T47D (cell line): ENCODE data around the gene HOXD9.
A peak's percentile ranks its signal among the peaks of the same experiment; 100 is the strongest.

Experiments
- DNase-seq, 2 experiments: peaks; one replicate each; pipeline versions ENCODE4 v3.0.0 to v3.0.0-alpha.2; 2011 to 2012; ENCODE audit warnings: low read depth in 1 of 2, low spot score in 1 of 2
- JUND ChIP-seq: IDR thresholded peaks from 2 replicates; pipeline ENCODE4 v1.6.1; 2012; ENCODE audit warnings: low read depth
- in situ Hi-C: cut with HindIII; loops from 2 replicates; pipeline ENCODE4 v1.10.0; 2016; ENCODE audit warnings: low sequenced_read_pairs, low pct_unique_long_range_greater_than_20kb

The HOXD9 gene

DNA sequence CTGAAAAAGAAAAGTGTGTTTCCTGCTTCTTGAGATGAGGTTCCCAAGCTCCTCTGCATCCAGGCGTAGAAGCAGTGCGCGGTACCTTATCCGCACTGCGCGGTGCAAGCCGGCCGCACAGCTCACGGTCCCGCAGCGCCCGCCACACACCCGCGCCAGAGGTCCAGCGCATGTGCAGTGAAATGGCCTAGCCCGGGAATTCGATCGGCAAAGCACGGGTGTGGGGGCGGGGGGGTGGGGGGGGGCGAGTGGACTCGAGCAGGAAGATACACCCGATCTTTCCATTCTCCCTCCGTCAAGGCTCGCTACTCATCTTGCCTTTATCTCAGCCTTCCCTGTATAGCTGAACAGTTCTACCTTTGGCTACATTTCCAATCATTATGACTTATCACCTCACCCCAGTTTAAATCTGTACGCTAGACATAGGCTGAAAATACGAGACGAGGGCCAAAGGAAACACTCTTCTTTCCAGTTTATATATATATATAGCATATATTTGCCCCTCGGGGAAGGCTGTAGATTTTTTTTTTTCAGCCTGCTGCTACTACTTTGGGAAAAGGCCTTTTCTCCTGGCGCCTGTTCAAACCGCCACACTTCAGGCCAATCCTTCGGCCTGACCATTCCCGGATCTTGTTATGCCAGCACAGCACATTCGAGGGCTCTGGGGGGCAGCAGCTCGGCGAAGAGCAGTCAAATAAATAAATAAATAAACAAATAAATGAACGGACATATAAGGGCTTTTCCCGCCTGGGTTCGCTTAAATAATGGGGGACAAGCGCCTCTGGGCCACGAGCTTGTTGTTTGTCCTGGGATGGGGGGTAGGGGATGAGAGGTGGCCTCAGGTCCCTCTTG is 17.4 kb downstream of the HOXD9 start:
- in situ Hi-C loops: no loop called here
- no peak for TF ChIP-seq JUND
- DNase-seq: no peak

DNA sequence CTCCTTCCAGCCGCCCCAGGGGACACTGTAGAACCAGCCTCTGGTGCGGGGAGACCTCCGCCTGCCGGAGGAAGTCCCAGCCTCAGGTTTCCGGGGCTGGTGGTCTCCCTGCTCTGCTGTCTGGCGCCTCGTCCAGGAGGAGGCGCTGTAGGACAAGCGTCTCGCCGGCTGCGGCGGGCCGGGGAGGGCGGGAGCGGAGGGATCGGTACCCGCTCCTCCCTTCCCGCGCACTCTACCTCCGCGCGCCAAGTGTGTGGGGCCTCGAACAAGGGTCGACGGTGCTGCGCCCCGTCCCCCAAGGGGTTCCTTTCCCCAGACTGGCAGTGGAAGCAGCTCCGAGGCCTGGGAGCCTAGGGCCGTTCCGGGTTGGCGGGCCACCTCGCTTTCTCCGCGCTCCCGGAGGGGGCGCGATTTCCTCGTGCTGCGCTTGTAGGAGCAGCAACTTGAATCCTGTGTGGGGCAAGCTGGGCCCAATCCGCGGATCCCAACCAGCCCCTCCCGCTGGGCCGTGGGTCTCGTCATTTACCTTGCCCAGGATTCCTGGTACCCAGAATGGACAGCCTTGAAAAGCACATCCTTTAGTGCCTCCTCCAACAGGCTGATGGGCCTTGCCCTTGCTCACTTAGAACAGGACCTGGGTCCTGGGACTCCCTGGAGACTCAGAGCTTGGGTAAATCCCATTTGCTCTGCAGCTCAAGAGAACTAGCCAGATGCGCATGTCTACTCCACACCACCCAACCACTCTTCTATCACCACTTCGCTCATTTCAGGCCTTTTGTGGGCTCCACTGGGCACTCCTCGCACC is 18.2 kb downstream of the HOXD9 start:
- TF ChIP-seq JUND: no peak
- DNase-seq: peak; percentile 72 to 92
- in situ Hi-C loops: no loop called here

DNA sequence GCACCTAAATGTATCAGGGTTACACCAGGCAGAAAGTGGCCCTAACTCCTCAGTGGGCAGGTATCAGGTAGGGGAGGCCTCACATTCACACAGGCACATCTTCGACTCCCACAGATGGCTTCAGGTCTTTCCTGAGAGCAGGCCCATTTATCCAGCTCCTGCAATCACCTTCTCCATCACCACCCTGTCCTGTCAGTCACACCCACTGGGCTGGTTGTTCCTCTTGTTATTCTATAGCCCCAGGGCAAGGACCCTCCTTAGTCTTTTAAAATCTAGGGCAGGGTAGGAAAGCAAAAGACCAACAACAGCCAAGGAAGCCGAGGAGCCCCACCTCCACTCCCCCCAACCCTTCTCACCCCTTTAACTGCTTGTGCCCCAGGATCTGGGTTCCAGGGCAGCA is 19.8 kb downstream of the HOXD9 start:
- no peak for DNase-seq
- TF ChIP-seq JUND: no peak
- in situ Hi-C loops: no loop called here

DNA sequence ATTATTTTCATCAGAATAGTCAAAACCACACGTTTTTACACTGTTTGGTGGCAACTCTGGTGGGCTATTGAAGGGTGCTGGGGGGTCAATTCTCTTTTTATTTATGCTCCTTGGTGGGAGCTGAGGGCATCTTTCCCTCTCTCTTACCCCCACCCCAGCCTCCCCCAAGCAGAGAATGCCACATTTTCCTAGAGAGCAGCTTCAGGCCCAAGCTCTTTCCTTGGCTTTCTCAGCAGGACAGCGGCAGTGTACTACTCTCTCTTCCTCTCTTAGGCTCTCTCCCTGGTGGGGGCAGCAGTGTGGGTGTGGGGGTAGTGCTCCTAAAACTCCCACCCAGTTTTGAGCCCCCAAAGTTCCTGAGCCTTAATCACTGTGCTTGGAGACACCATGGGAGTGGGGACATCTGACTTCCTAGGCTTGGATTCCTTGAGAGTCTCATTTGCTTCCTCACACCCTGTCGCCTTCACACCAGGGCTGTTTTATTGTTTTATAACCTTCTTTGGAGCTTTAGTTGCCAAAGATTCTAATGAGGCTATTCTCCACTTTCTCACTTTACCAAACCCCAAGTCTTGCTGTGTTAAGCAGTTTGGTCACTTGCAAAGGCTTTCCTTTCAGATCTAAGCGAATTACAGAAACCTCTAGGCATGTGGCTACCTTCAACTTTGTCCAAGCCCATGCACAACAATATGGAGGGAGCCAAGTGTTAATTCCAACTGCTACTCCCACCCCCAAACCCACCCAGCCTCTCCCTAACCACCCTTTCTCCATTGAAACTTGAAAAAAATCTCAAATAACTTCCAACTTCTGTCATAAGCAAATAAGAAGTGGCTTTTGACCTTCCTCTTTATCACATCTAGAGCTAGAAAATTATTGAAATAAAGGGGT is 22.8 kb downstream of the HOXD9 start:
- DNase-seq: no peak
- TF ChIP-seq JUND: no peak
- in situ Hi-C loops: no loop called here

DNA sequence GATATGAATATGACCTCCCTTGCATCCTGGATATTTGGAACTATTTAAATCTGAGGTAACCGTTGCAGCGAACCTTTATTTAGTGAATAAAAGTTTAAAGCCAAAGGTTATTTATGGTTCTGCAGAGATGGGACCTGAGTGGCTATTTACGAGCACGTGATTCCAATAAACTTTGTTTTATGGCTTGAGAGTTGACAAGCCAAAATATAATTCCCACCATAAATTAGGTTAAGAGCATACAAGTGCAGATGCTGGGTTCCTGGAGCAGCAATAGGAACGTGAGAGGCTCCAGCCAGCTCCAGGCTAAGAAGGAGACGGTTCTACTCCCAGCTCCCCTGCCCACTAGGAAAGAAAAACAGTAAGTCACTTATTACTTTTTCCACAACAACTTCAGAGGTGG is 23.6 kb downstream of the HOXD9 start:
- no peak for TF ChIP-seq JUND
- in situ Hi-C loops: no loop called here
- no peak for DNase-seq

DNA sequence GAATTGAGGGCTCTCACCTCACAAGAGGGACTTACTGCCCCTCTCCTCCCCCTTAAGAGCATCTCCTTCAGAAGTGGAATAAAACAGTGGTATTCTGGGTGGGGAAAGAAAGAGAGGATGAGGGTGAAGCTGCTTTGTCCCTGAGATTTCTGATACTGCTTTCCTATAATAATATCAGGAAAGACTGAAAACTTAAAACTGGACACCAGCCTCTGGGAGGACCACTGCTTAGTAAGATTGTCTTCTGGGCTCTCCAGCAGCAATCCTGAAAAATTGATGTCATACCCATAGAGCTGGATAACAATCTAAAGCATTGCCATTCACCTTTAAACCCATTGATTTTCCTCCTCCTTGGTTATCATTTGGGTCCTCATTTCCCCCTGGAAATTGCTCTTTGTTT is 24.1 kb downstream of the HOXD9 start:
- in situ Hi-C loops: no loop called here
- DNase-seq: no peak

DNA sequence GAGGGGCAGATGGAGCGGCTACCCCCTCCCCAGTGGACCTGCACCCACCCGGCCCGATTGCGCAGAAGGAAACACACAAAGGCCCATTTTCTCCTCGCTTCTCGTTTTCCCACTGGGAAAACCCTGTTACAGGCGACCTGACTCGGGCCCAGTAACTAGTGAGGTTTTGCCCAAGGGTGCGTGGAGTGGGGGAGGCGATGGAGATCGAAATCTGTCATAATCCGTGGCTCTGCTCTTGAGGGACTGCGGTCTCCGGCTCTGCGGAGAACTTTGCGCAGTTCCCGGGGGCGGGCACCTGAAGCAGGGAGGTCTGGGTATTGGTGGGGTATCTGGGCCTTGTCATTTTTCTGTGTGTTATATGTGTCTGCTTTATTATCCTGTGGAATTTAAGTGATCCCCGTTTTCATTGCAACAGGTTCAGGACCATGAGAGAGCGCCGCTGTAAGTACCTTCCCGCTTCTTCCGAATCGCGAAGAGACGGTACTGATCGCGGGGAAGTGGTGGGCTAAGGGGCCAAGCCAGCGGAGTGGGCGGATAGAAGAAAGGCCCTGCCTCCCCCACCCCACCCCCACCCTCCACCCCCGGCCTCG is 24.8 kb downstream of the HOXD9 start:
- in situ Hi-C loops: no loop called here
- TF ChIP-seq JUND: no peak
- no peak for DNase-seq

More for the DNA sequence above, 24.1 kb downstream of the HOXD9 start:
- no peak for TF ChIP-seq JUND

DNA sequence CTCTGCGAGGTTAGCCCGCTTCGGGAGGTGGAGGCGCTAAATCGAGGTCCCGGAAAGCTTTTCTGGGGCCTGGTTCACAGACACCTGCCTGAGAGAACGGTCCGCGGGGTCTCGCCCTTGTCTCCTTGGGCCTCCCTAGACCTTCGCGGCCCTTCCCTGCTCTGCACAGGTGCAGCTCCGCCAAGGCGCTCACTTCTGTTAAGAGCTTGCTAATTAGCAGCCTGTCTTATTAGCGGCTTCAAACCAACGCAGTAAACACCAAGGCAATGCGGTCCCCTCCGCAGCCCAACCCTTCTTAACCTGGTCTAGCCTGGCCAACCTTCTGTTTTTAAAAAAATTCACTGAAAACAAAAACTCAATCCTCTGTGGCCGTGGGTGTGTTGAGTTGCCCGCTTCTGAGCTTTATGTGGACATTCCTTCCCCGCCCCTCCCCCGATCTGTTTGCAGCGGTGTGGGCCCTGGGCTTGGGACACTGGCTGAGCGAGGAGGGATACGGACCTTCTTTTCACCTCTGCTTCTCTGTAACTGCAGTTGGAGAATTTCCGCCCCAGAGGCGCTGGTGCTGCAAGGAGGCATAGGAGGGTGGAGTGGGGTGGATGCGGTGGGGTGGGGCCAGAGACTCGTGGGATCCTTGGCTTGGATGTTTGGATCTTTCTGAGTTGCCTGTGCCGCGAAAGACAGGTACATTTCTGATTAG is 25.4 kb downstream of the HOXD9 start:
- DNase-seq: no peak
- in situ Hi-C loops: no loop called here
- no peak for TF ChIP-seq JUND

DNA sequence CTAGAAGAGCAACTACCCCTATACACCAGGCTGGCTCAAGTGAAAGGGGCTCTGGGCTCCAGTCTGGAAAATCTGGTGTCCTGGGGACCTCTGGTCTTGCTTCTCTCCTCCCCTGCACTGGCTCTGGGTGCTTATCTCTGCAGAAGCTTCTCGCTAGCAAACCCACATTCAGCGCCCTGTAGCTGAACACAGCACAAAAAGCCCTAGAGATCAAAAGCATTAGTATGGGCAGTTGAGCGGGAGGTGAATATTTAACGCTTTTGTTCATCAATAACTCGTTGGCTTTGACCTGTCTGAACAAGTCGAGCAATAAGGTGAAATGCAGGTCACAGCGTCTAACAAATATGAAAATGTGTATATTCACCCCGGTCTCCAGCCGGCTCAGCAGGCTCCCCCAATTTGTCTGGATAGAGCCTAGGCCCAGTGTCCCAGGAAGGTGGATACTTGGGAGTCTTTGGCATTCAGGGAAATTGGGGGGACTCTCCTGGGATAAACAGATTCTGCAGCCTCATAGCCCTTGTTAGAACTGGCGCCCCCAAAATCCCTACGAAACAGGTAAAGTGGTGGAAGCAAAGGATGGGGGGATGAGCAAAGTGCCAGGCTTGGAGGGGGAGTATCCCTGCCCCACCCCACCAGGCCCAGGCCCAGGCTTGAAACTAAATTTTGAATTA is 26.4 kb downstream of the HOXD9 start:
- TF ChIP-seq JUND: no peak
- in situ Hi-C loops: no loop called here
- DNase-seq: no peak

DNA sequence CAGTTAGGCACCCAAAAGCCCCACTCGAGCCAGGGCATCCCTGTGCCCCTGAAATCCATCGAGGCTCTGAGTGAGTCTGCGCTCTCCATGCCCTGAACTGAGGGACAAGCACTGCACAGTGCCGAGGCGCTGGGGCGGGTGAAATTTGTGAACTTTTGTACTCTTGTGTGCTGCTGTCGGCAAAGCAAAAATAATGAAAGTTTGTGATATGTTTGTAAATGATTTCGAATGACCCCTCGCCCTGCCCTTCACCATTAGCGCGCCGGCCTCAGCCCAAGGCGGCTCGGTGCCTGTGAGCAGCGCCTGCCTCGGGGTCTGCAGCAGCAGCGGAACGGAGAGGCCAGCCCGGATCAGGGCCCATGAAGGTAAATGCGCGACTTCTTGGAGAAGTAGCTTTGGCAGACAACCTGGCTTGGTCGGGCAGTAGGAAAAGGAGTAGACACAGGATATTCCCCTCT is 27.0 kb downstream of the HOXD9 start:
- TF ChIP-seq JUND: no peak
- in situ Hi-C loops: no loop called here
- no peak for DNase-seq

DNA sequence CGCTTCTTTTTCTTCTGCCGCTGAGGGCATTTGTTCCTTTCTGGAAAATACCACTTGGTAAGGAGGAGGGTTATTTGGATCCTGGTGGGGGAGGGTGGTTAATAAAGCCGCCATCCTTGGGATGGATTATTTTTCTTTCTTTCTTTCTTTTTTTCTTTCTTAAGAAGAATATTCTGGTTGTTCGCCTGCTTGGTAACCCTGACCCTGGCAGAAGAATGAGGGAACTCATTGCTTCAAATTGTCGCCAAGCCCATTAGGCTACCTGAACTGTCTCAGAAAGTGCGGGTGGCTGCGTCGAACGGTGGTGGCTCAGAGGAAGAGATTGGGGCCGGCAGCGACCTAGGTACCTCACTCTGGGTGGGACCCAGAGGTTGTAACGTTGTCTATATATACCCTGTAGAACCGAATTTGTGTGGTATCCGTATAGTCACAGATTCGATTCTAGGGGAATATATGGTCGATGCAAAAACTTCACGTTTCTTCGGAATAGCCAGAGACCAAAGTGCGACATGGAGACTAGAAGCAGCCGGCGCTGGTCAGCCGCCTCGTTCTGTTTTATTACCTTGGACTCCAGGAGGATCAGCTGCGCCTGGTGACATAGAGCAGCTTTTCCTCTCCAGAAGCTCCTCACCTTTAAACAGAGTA is 27.5 kb downstream of the HOXD9 start:
- no peak for DNase-seq
- no peak for TF ChIP-seq JUND
- in situ Hi-C loops: no loop called here
